DOHH2 (cell line): ENCODE measurements around the gene MOB1A.

Source experiments
- CTCF ChIP-seq: fragments of 200-600 bp; sonication (generic); IDR thresholded peaks from one replicate; pipeline ENCODE4 v1.5.1; 2014; ENCODE audit warnings: antibody characterized with exemption, mild to moderate bottlenecking, low read depth, low read length; ENCODE audit not compliant: poor library complexity, severe bottlenecking
- EZH2phosphoT487 ChIP-seq: fragments of 200-600 bp; sonication (generic); IDR thresholded peaks from 2 replicates; pipeline ENCODE4 v1.6.1; 2017; ENCODE audit warnings: borderline replicate concordance, mild to moderate bottlenecking, antibody characterized with exemption, low read length, moderate library complexity, mixed read lengths

GRCh38 chr2:74188018-74188601 lies 9.4 kb upstream of the MOB1A start:
- TF ChIP-seq CTCF (no peak), EZH2phosphoT487 (no peak)
